ES-I3 (cell line): Measurements from ENCODE around the gene CORO2B.

Experiments used
- H3K36me3 ChIP-seq: 2 replicates; pipeline ENCODE4 v1.6.1; 2013; ENCODE audit warnings: mild to moderate bottlenecking, low read length, control low read depth, moderate library complexity; ENCODE audit not compliant: insufficient read depth
- H3K4me1 ChIP-seq: 2 replicates; pipeline ENCODE4 v1.6.1; 2013; ENCODE audit warnings: mild to moderate bottlenecking, control low read depth, low read length; ENCODE audit not compliant: insufficient read depth
- H3K9ac ChIP-seq: 2 replicates; pipeline ENCODE4 v1.6.1; 2013; ENCODE audit warnings: low read depth, mild to moderate bottlenecking, low read length, moderate library complexity
- H3K9me3 ChIP-seq: 2 replicates; pipeline ENCODE4 v1.6.1; 2013; ENCODE audit warnings: mild to moderate bottlenecking, low read length, moderate library complexity; ENCODE audit not compliant: control insufficient read depth, insufficient read depth

CORO2B gene

GRCh38 chr15:68775236-68775577 lies 196.4 kb downstream of the CORO2B start:
- Histone ChIP-seq H3K4me1 (no peaks in the 10 kb centered on the region), H3K9ac (no peak overlapping the region), H3K9me3 (no peaks in the 10 kb centered on the region), H3K36me3 (peaks cover 3% of the 10 kb centered on the region; the same call in 1 of the 2 replicates)

GRCh38 chr15:68775671-68776476 lies 197.1 kb downstream of the CORO2B start:
- no peak overlapping the region for H3K9ac ChIP-seq

GRCh38 chr15:68776477-68777270 lies 197.9 kb downstream of the CORO2B start:
- peaks cover 6% of the 10 kb centered on the region for H3K36me3 ChIP-seq
- no peak overlapping the region for H3K9ac ChIP-seq
- H3K9me3 ChIP-seq, result no peaks in the 10 kb centered on the region
- no peaks in the 10 kb centered on the region for H3K4me1 ChIP-seq

More at GRCh38 chr15:68775671-68776476, 197.1 kb downstream of the CORO2B start:
- Histone ChIP-seq H3K4me1 (no peaks in the 10 kb centered on the region), H3K9me3 (no peaks in the 10 kb centered on the region), H3K36me3 (peaks cover 6% of the 10 kb centered on the region)
